GM12878 (cell line): ENCODE data around the gene IFT52. TPM values are rescaled to one million over a fixed set of nuclear protein-coding genes. Genes with fewer than 3 reads are reported as not detected.

Source experiments
- ATAC-seq: fragments of 200-7000 bp; cut with Tn5 transposase; 3 replicates; pipeline ENCODE4 v1.9.1; 2020; ENCODE audit warnings: mild to moderate bottlenecking, moderate library complexity
- BruUV-seq: library from RNA; stranded (reverse); fragments of 400-500 nt; replicated peaks from 2 replicates; lab custom pipeline; 2021; lab: Mats Ljungman, UMichigan
- CTCF ChIA-PET: fragments of 300-600 bp; sonication (Branson Sonifier 250); formaldehyde crosslinking; extraction: SDS; loops from one replicate; lab custom pipeline; 2021; ENCODE audit warnings: inconsistent platforms; lab: Yijun Ruan, JAX
- POLR2A ChIA-PET: fragments of 350-600 bp; formaldehyde crosslinking; extraction: SDS; loops from one replicate; lab custom pipeline; 2021; ENCODE audit warnings: inconsistent platforms; lab: Charles Lee
- RAD21 ChIA-PET: fragments of 300-600 bp; sonication (Branson Sonifier 250); formaldehyde crosslinking; loops from one replicate; lab custom pipeline; 2023; ENCODE audit warnings: antibody characterized with exemption; ENCODE audit not compliant: unreplicated experiment; lab: Charles Lee
- SMC1A ChIA-PET: fragments of 300-600 bp; sonication (Branson Sonifier 250); formaldehyde crosslinking; loops from one replicate; lab custom pipeline; 2023; ENCODE audit not compliant: unreplicated experiment, uncharacterized antibody; lab: Charles Lee
- DNase-seq: peaks from one replicate; pipeline ENCODE4 v3.0.0-alpha.2; 2011; ENCODE audit warnings: low read depth, low spot score
- FAIRE-seq: peaks from 3 replicates; lab custom pipeline; 2011; peaks lifted over from hg19 to GRCh38; lab: Jason Lieb, UNC
- H2AFZ ChIP-seq: 2 replicates; pipeline ENCODE4 v1.6.0; 2011; ENCODE audit warnings: low read depth, low read length, control low read depth; ENCODE audit not compliant: control insufficient read depth
- H3K27ac ChIP-seq: 2 replicates; pipeline ENCODE4 v1.5.1; 2011; ENCODE audit warnings: control low read depth; ENCODE audit not compliant: control insufficient read depth, insufficient read depth
- H3K27me3 ChIP-seq, 2 experiments: replicated peaks in 1 of 2; 2 replicates each; pipeline versions ENCODE4 v1.6.0 to v1.6.1; 2011; ENCODE audit warnings: low read length in 1 of 2; ENCODE audit not compliant: control insufficient read depth in 2 of 2, insufficient read depth in 2 of 2
- H3K36me3 ChIP-seq, 2 experiments: 2 replicates each; pipeline ENCODE4 v1.5.1; 2011; ENCODE audit warnings: low read length in 1 of 2; ENCODE audit not compliant: control insufficient read depth in 2 of 2, insufficient read depth in 2 of 2
- H3K4me1 ChIP-seq: 2 replicates; pipeline ENCODE4 v1.6.1; 2011; ENCODE audit warnings: mild to moderate bottlenecking, low read length, moderate library complexity, mixed read lengths; ENCODE audit not compliant: control insufficient read depth, insufficient read depth
- H3K4me2 ChIP-seq: 2 replicates; pipeline ENCODE4 v1.6.0; 2011; ENCODE audit warnings: control low read depth; ENCODE audit not compliant: control insufficient read depth, insufficient read depth
- H3K4me3 ChIP-seq: fragments of 200-600 bp; sonication (generic); 2 replicates; pipeline ENCODE4 v1.5.1; 2016
- H3K79me2 ChIP-seq: 2 replicates; pipeline ENCODE4 v1.6.0; 2011; ENCODE audit warnings: low read length; ENCODE audit not compliant: control insufficient read depth, insufficient read depth
- H3K9ac ChIP-seq: 2 replicates; pipeline ENCODE4 v1.8.0; 2011; ENCODE audit warnings: low read length, control low read depth, mixed read lengths; ENCODE audit not compliant: control insufficient read depth, insufficient read depth
- H3K9me3 ChIP-seq: replicated peaks from 3 replicates; pipeline ENCODE4 v1.5.1; 2011; ENCODE audit warnings: mild to moderate bottlenecking, low read length; ENCODE audit not compliant: control insufficient read depth, insufficient read depth
- H4K20me1 ChIP-seq: 2 replicates; pipeline ENCODE4 v1.6.0; 2011; ENCODE audit not compliant: control insufficient read depth, insufficient read depth
- LARP7 ChIP-seq: fragments of 450-650 bp; IDR thresholded peaks from 2 replicates; pipeline ENCODE4 v1.6.1; 2017; ENCODE audit warnings: mild to moderate bottlenecking
- MTA3 ChIP-seq: IDR thresholded peaks from 2 replicates; pipeline ENCODE4 v1.6.1; 2012; ENCODE audit warnings: low read length, inconsistent platforms, borderline replicate concordance
- NR2C1 ChIP-seq: fragments of 450-650 bp; IDR thresholded peaks from 2 replicates; pipeline ENCODE4 v1.6.1; 2017; ENCODE audit warnings: antibody characterized with exemption, mild to moderate bottlenecking, moderate library complexity
- PAX8 ChIP-seq: fragments of 450-650 bp; IDR thresholded peaks from 2 replicates; pipeline ENCODE4 v1.6.1; 2017; ENCODE audit warnings: mild to moderate bottlenecking, moderate library complexity
- RUNX3 ChIP-seq: IDR thresholded peaks from 2 replicates; pipeline ENCODE4 v1.6.1; 2012; ENCODE audit warnings: low read length, inconsistent platforms
- SMC3 ChIP-seq: IDR thresholded peaks from 2 replicates; pipeline ENCODE4 v1.6.1; 2011; ENCODE audit warnings: low read length, improper control_type of control experiment, borderline replicate concordance
- STAT1 ChIP-seq: fragments of 450-650 bp; conservative IDR thresholded peaks from 2 replicates; pipeline ENCODE4 v1.6.1; 2014; ENCODE audit warnings: antibody characterized with exemption, mild to moderate bottlenecking
- YY1 ChIP-seq: IDR thresholded peaks from 2 replicates; pipeline ENCODE4 v1.6.1; 2011; ENCODE audit warnings: low read depth, mild to moderate bottlenecking, low read length
- ZSCAN29 ChIP-seq: fragments of 450-650 bp; IDR thresholded peaks from 2 replicates; pipeline ENCODE4 v1.6.1; 2017; ENCODE audit warnings: mild to moderate bottlenecking, moderate library complexity
- WGBS: methylation state at CpG from one replicate; pipeline ENCODE4 v1.1.6; 2016; ENCODE audit warnings: low lambda C conversion rate; ENCODE audit not compliant: insufficient replicate concordance, insufficient coverage; ENCODE audit errors: missing lambda C conversion rate; 5-methylcytosine and 5-hydroxymethylcytosine counted together
- in situ Hi-C: fragments of 300-500 bp; cut with MboI; formaldehyde crosslinking; loops from 9 replicates; pipeline ENCODE4 v1.14.3; 2018; ENCODE audit warnings: mixed read lengths
- intact Hi-C: fragments of 100-400 bp; cut with micrococcal nuclease; formaldehyde crosslinking; loops from one replicate; pipeline ENCODE4 v1.14.2; 2022; ENCODE audit not compliant: unreplicated experiment
- polyA plus RNA-seq, 11 experiments: library from polyadenylated mRNA; depleted of rRNA in 4 of 11; unstranded in 6 of 11; stranded (reverse) in 5 of 11; fragments of >200 nt; fragmentation: Nextera tagmentation in 4 of 11; fragmentation: Illumina TruSeq in 1 of 11; extraction: Ambion mirVana in 4 of 11; extraction: Trizol in 1 of 11; gene quantifications; 1 replicate in 1 of 11; 2 replicates in 10 of 11; pipeline versions ENCODE4 v1.2.1 to v1.2.3, GENCODE V29; 2011 to 2016; ENCODE audit warnings: inconsistent platforms in 2 of 11, missing spikeins in 2 of 11, low read depth in 1 of 11
- total RNA-seq, 4 experiments: library from RNA; depleted of rRNA in 3 of 4; stranded (reverse); fragments of >200 nt in 3 of 4; fragmentation: Illumina TruSeq in 1 of 4; extraction: Trizol in 1 of 4; gene quantifications; 2 replicates each; pipeline versions ENCODE4 v1.2.1 to v1.2.3, GENCODE V29; 2013 to 2021
- TF ChIP-seq, protein P1 (sequence below): fragments of 450-650 bp; IDR thresholded peaks from 2 replicates; pipeline ENCODE4 v1.6.1; 2018; ENCODE audit warnings: mild to moderate bottlenecking, low read depth, moderate library complexity; ENCODE audit not compliant: partially characterized antibody
- TF ChIP-seq, protein P2 (sequence below): fragments of 450-650 bp; IDR thresholded peaks from 2 replicates; pipeline ENCODE4 v1.6.1; 2017; ENCODE audit warnings: low read depth, mild to moderate bottlenecking, moderate library complexity
- TF ChIP-seq, protein P3 (sequence below): IDR thresholded peaks from 2 replicates; pipeline ENCODE4 v1.6.1; 2011; ENCODE audit warnings: borderline replicate concordance, low read depth, mild to moderate bottlenecking, moderate library complexity, mixed read lengths, low read length; ENCODE audit not compliant: insufficient read depth; ENCODE audit errors: extremely low read length
- TF ChIP-seq, protein P4 (sequence below): IDR thresholded peaks from 2 replicates; pipeline ENCODE4 v1.6.1; 2012; ENCODE audit warnings: low read length, inconsistent platforms

IFT52 gene
- total and polyA plus RNA-seq, 10 of the 15 experiments (the other 5 are each of a cell fraction or from before 2014, with no cell fraction given), result 18.1 to 30.5 (median 26.0) TPM

DNA sequence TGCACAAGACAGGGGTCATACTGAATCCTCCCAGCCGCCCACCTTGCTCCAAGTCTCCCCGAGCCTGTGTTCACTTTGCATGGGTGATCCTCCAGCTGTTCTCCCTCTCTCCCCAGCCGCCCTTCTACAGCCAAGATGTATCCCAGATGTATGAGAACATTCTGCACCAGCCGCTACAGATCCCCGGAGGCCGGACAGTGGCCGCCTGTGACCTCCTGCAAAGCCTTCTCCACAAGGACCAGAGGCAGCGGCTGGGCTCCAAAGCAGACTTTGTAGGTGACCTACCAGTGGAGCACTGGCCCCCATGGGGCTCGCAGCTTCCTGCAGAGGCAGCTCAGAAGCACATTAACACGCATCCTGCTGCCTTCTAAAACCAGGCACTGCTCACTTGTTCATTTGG lies 14.6 kb upstream of the IFT52 start (continued):
- TF ChIP-seq, protein P1, sequence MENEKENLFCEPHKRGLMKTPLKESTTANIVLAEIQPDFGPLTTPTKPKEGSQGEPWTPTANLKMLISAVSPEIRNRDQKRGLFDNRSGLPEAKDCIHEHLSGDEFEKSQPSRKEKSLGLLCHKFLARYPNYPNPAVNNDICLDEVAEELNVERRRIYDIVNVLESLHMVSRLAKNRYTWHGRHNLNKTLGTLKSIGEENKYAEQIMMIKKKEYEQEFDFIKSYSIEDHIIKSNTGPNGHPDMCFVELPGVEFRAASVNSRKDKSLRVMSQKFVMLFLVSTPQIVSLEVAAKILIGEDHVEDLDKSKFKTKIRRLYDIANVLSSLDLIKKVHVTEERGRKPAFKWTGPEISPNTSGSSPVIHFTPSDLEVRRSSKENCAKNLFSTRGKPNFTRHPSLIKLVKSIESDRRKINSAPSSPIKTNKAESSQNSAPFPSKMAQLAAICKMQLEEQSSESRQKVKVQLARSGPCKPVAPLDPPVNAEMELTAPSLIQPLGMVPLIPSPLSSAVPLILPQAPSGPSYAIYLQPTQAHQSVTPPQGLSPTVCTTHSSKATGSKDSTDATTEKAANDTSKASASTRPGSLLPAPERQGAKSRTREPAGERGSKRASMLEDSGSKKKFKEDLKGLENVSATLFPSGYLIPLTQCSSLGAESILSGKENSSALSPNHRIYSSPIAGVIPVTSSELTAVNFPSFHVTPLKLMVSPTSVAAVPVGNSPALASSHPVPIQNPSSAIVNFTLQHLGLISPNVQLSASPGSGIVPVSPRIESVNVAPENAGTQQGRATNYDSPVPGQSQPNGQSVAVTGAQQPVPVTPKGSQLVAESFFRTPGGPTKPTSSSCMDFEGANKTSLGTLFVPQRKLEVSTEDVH, result no peak
- TF ChIP-seq, protein P2, sequence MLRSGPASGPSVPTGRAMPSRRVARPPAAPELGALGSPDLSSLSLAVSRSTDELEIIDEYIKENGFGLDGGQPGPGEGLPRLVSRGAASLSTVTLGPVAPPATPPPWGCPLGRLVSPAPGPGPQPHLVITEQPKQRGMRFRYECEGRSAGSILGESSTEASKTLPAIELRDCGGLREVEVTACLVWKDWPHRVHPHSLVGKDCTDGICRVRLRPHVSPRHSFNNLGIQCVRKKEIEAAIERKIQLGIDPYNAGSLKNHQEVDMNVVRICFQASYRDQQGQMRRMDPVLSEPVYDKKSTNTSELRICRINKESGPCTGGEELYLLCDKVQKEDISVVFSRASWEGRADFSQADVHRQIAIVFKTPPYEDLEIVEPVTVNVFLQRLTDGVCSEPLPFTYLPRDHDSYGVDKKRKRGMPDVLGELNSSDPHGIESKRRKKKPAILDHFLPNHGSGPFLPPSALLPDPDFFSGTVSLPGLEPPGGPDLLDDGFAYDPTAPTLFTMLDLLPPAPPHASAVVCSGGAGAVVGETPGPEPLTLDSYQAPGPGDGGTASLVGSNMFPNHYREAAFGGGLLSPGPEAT, result no peak
- TF ChIP-seq PAX8, result no peak

DNA sequence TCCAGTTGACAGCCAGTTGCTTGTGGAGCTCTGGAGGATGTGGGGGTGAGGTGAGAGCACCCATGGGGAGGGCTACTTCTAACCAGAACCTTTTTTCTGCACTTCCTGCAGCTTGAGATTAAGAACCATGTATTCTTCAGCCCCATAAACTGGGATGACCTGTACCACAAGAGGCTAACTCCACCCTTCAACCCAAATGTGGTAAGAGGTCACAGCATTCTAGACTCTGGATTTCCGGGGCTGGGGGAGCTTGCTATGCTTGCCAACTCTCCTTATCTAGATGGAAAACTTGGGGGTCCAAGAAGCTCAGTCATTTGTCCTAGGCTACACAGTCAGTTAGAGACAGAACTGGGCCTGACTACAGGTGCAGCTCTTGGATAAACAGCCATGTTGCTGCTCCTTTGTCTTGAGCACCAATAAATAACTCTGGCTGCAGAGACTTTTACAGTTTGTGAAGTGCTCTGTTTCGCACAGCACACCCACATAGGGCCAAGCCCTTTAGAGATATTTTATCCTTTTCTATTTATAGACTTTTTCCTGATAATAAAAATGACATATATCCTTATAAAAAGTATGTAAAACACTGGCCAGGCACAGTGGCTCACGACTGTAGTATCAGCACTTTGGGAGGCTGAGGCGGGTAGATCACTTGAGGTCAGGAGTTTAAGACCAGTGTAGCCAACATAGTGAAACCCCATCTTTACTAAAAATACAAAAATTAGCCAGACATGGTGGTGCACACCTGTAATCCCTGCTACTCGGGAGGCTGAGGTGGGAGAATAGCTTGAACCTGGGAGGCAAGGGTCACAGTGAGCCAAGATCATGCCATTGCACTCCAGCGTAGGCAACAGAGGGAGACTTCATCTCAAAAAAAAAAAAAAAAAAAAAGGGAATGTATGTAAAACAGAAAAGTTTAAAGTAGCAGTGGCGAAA lies 10.6 kb upstream of the IFT52 start:
- H3K27ac ChIP-seq, result no peak overlapping the region
- H2AFZ ChIP-seq, result no peak overlapping the region
- FAIRE-seq (no peak), DNase-seq (no peak), ATAC-seq (no peak)
- H3K9me3 ChIP-seq, result no peaks in the 10 kb centered on the region
- CTCF ChIA-PET, result no interaction called here
- no peak overlapping the region for H3K4me3 ChIP-seq
- BruUV-seq, result no TSS peak
- H3K4me2 ChIP-seq, result no peak overlapping the region
- RAD21 ChIA-PET, result interaction anchor here (0.6 kb wide), 1 partner anchor 301 kb away, joined by 3 read pairs; no protein-coding TSS in a partner anchor
- SMC1A ChIA-PET, result interaction anchor here (0.7 kb wide), 1 partner anchor 24 kb away, joined by 3 read pairs; no protein-coding TSS in a partner anchor
- in situ Hi-C loops, result no loop called here
- no peaks in the 10 kb centered on the region for H3K79me2 ChIP-seq
- H4K20me1 ChIP-seq, result no peaks in the 10 kb centered on the region
- intact Hi-C loops, result no loop called here
- no peak overlapping the region for H3K9ac ChIP-seq
- H3K27me3 ChIP-seq, result no peaks in the 10 kb centered on the region
- POLR2A ChIA-PET, result interaction anchor here (0.6 kb wide), 1 partner anchor 124 kb away, joined by 3 read pairs; no protein-coding TSS in a partner anchor
- no peaks in the 10 kb centered on the region for H3K4me1 ChIP-seq
- WGBS, result 16% methylated on average over 6 of the region's 7 CpGs
- no peaks in the 10 kb centered on the region for H3K36me3 ChIP-seq
- TF ChIP-seq RUNX3, result no peak
- no peak for TF ChIP-seq SMC3
- no peak for TF ChIP-seq STAT1
- TF ChIP-seq MTA3, result no peak
- no peak for TF ChIP-seq YY1
- no peak for TF ChIP-seq LARP7
- TF ChIP-seq, protein P3, sequence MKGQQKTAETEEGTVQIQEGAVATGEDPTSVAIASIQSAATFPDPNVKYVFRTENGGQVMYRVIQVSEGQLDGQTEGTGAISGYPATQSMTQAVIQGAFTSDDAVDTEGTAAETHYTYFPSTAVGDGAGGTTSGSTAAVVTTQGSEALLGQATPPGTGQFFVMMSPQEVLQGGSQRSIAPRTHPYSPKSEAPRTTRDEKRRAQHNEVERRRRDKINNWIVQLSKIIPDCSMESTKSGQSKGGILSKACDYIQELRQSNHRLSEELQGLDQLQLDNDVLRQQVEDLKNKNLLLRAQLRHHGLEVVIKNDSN, result no peak
- TF ChIP-seq, protein P4, sequence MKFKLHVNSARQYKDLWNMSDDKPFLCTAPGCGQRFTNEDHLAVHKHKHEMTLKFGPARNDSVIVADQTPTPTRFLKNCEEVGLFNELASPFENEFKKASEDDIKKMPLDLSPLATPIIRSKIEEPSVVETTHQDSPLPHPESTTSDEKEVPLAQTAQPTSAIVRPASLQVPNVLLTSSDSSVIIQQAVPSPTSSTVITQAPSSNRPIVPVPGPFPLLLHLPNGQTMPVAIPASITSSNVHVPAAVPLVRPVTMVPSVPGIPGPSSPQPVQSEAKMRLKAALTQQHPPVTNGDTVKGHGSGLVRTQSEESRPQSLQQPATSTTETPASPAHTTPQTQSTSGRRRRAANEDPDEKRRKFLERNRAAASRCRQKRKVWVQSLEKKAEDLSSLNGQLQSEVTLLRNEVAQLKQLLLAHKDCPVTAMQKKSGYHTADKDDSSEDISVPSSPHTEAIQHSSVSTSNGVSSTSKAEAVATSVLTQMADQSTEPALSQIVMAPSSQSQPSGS, result no peak
- TF ChIP-seq NR2C1, result no peak
- no peak for TF ChIP-seq ZSCAN29
- TF ChIP-seq, all 136 proteins: peak for 0
